Type B pancreatic cell (in vitro differentiated cells): Measurements from ENCODE around the gene C1R. TPM values are rescaled to one million over a fixed set of nuclear protein-coding genes. Genes with fewer than 3 reads are reported as not detected.

Experiments used
- DNase-seq: peaks from one replicate; pipeline ENCODE4 v3.0.0; 2021; ENCODE audit warnings: mixed read lengths; ENCODE audit not compliant: unreplicated experiment; ENCODE audit errors: extremely low spot score
- H3K27ac Mint-ChIP-seq: 2 replicates; pipeline ENCODE4 v1.8.0; 2021; ENCODE audit warnings: mild to moderate bottlenecking, mixed read lengths
- H3K27me3 Mint-ChIP-seq: 2 replicates; pipeline ENCODE4 v1.8.0; 2021; ENCODE audit warnings: mixed read lengths
- H3K36me3 Mint-ChIP-seq: 2 replicates; pipeline ENCODE4 v1.8.0; 2021; ENCODE audit warnings: mixed read lengths
- H3K4me1 Mint-ChIP-seq: one replicate; pipeline ENCODE4 v1.8.0; 2021; ENCODE audit warnings: mixed read lengths; ENCODE audit not compliant: unreplicated experiment
- H3K4me3 Mint-ChIP-seq: 2 replicates; pipeline ENCODE4 v1.8.0; 2021; ENCODE audit warnings: mild to moderate bottlenecking, mixed read lengths
- H3K9me3 Mint-ChIP-seq: 2 replicates; pipeline ENCODE4 v1.8.0; 2021; ENCODE audit warnings: mixed read lengths
- total RNA-seq: library from RNA; stranded (reverse); gene quantifications from 2 replicates; pipeline ENCODE4 v1.2.1, GENCODE V29; 2021; ENCODE audit warnings: low replicate concordance
- TF ChIP-seq, protein P1 (sequence below): fragments of 200-600 bp; sonication (generic); conservative IDR thresholded peaks from 2 replicates; pipeline ENCODE4 v1.5.0; 2021; ENCODE audit warnings: antibody characterized with exemption, mild to moderate bottlenecking

C1R gene
- total RNA-seq, 1 donor from 2014 or later: 6.5 TPM

DNA sequence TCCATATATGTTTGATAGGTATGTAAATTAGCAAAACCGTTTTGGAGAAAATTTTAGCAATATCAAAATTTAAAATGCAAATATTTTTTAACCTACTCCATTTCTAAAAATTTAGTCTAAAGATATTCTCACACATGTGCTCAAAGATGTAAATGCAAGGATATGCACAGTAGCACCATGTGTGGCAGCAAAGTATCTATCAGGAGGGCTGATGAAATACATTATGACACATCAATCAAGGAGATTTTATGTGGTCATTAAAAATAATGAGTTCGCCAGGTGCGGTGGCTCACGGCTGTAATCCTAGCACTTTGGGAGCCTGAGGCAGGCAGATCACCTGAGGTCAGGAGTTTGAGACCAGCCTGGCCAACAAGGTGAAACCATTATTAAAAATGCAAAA, 8.0 kb upstream of the C1R start:
- H3K9me3 Mint-ChIP-seq: no peaks in the 10 kb centered on the region
- no peak overlapping the region for H3K4me3 Mint-ChIP-seq
- no peaks in the 10 kb centered on the region for H3K4me1 Mint-ChIP-seq
- H3K27me3 Mint-ChIP-seq: no peaks in the 10 kb centered on the region
- H3K36me3 Mint-ChIP-seq: peaks cover 25% of the 10 kb centered on the region
- DNase-seq: no peak
- TF ChIP-seq, protein P1, sequence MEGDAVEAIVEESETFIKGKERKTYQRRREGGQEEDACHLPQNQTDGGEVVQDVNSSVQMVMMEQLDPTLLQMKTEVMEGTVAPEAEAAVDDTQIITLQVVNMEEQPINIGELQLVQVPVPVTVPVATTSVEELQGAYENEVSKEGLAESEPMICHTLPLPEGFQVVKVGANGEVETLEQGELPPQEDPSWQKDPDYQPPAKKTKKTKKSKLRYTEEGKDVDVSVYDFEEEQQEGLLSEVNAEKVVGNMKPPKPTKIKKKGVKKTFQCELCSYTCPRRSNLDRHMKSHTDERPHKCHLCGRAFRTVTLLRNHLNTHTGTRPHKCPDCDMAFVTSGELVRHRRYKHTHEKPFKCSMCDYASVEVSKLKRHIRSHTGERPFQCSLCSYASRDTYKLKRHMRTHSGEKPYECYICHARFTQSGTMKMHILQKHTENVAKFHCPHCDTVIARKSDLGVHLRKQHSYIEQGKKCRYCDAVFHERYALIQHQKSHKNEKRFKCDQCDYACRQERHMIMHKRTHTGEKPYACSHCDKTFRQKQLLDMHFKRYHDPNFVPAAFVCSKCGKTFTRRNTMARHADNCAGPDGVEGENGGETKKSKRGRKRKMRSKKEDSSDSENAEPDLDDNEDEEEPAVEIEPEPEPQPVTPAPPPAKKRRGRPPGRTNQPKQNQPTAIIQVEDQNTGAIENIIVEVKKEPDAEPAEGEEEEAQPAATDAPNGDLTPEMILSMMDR: no peak
- H3K27ac Mint-ChIP-seq: no peak overlapping the region

DNA sequence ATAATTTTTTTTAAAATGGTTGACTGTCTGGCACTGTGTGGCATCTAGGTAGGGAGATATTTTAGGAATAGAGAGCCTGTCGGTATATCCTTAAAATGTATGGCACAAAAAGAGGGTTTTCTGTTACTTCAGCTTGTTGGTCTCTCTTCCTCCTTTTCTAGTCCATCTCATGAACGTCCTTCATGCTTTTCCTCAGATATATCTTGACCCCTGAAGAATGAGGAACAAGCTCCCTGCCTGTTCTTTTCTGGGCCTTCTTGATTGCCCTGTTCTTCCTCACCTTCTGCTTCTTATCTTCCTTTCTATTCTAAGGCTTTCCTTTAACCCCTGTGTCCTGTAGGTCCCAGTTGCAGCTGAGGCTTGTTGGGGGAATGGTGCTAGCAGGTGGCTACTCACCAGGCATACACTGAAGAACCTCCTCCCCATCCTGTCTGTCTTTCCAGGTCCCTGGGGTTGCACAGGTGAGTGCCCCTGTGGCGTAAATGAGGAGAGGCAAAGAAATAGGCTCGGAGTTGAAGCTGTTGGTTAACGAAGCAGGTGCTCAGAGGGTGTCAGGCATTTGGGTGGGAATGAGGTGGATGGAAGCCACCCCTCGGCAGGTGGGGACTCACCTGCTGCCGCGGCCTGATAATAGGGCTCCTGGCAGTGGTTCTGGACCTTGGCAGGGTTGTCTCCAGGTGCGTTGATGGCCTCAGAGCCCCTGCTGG, 7.2 kb upstream of the C1R start:
- TF ChIP-seq, protein P1: no peak
- H3K4me3 Mint-ChIP-seq: no peak overlapping the region
- no peak for DNase-seq
- no peaks in the 10 kb centered on the region for H3K9me3 Mint-ChIP-seq
- H3K36me3 Mint-ChIP-seq: peaks cover 25% of the 10 kb centered on the region
- no peaks in the 10 kb centered on the region for H3K4me1 Mint-ChIP-seq
- no peak overlapping the region for H3K27ac Mint-ChIP-seq
- peaks cover 3% of the 10 kb centered on the region for H3K27me3 Mint-ChIP-seq

DNA sequence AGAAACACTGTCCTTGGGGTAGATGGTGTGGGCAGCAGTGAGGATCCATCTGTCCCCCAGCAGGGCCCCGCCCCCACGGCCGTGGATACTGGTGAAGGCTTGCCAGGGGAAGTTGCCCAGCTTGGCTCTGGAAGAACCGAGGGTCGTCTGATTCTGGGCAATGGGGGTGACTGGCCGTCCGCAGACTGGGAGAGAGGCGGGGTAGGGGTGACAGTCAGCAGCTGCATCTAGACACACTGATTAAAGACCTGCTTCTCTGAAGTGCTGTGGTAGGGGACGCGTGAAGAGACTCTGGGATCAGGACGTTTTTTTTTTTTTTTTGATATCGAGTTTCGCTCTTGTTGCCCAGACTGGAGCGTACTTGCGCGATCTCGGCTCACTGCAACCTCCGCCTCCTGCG, 4.7 kb upstream of the C1R start:
- TF ChIP-seq, protein P1: no peak
- no peak for DNase-seq
- H3K27ac Mint-ChIP-seq: no peak overlapping the region
- H3K27me3 Mint-ChIP-seq: peaks cover 7% of the 10 kb centered on the region
- H3K4me3 Mint-ChIP-seq: no peak overlapping the region
- no peaks in the 10 kb centered on the region for H3K9me3 Mint-ChIP-seq
- H3K36me3 Mint-ChIP-seq: peaks cover 14% of the 10 kb centered on the region
- H3K4me1 Mint-ChIP-seq: peaks cover 5% of the 10 kb centered on the region

DNA sequence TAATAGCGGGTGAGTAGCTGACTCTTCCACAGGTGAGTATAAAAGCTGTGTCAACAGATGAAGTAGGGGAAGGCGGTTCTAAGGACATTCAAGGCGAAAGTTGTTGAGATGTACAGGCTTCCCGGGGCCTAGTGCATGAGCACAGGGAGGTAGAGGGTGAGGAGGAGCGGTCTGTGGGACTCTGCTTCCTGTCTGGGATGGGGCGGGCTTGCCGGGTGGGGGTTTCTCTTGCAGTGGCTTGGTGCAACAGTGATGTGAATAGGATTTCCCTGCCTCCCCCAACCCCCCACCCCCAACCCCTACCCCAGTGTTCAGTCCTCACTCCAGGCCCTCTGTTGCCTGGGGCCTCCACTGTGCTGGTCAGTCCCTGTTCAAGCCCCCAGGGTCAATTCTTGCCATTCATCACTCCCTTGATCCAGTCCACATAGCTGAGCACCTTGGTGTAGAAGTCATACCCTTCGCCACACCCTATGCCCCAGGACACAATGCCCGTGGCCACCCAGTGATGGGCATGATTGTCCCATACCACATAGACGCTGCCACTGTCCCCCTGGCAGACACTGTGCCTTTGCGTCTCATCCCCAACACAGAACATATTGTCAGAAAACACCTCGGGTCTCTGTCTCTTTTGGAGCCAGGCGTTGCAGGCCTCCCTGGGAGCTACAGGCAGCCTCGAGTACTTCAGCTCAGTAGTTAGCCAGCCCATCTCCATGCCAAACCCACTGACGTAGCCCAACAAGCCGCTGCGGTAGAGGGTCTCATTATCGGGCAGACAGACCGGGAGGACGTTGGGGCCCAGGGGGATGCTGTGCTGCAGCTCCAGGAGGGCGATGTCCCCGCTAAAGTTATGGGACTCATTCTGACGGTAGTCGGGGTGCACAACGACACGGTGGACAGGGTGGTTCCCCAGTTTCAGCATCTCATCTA, 4.0 kb upstream of the C1R start:
- H3K4me3 Mint-ChIP-seq: no peak overlapping the region
- TF ChIP-seq, protein P1: no peak

DNA sequence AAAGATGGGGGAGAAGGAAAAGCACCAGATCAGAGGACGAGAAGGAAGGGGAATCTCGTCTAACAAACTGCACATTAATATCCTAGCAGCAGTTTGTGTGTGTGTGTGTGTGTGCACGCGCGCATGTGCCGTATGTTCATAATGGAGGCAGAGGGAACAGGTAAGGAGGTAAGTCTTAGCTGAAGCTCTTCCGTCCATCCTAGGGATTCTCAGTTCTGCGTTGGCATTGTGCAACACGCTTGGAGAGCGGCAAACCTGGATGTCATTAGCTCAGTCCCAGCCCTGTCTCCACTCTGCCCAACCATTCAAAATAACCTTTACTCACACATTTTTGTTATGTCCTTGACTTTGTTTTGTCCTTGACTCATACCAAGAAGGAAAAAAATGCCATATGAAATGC, 1.6 kb upstream of the C1R start:
- Mint-ChIP-seq H3K9me3 (no peaks in the 10 kb centered on the region), H3K27ac (no peak overlapping the region), H3K36me3 (peaks cover 7% of the 10 kb centered on the region), H3K4me1 (peaks cover 10% of the 10 kb centered on the region), H3K27me3 (peaks cover 17% of the 10 kb centered on the region), H3K4me3 (no peak overlapping the region)
- no peak for DNase-seq
- TF ChIP-seq, protein P1: no peak

More for the DNA sequence above, 4.0 kb upstream of the C1R start:
- no peak for DNase-seq
- Mint-ChIP-seq H3K4me1 (peaks cover 5% of the 10 kb centered on the region), H3K9me3 (no peaks in the 10 kb centered on the region), H3K27ac (no peak overlapping the region), H3K36me3 (peaks cover 13% of the 10 kb centered on the region), H3K27me3 (peaks cover 7% of the 10 kb centered on the region)
